GM13976 (cell line): ENCODE measurements around the gene ENTPD8.
A peak's percentile ranks its signal among the peaks of the same experiment; 100 is the strongest.

Experiments used
- DNase-seq: peaks from one replicate; pipeline ENCODE4 v3.0.0; 2012; ENCODE audit warnings: low spot score
- in situ Hi-C: fragments of 300-500 bp; cut with MboI; formaldehyde crosslinking; loops from one replicate; pipeline ENCODE4 v1.12.0; 2022; ENCODE audit warnings: low sequenced_read_pairs, mixed read lengths, inconsistent platforms; ENCODE audit not compliant: unreplicated experiment
- TF ChIP-seq, protein P1 (sequence below): IDR thresholded peaks from 2 replicates; pipeline ENCODE4 v1.5.1; 2012; ENCODE audit warnings: borderline replicate concordance, mild to moderate bottlenecking; ENCODE audit not compliant: insufficient read depth; ENCODE audit errors: extremely low read depth, missing control alignments, control extremely low read depth

The ENTPD8 gene

DNA sequence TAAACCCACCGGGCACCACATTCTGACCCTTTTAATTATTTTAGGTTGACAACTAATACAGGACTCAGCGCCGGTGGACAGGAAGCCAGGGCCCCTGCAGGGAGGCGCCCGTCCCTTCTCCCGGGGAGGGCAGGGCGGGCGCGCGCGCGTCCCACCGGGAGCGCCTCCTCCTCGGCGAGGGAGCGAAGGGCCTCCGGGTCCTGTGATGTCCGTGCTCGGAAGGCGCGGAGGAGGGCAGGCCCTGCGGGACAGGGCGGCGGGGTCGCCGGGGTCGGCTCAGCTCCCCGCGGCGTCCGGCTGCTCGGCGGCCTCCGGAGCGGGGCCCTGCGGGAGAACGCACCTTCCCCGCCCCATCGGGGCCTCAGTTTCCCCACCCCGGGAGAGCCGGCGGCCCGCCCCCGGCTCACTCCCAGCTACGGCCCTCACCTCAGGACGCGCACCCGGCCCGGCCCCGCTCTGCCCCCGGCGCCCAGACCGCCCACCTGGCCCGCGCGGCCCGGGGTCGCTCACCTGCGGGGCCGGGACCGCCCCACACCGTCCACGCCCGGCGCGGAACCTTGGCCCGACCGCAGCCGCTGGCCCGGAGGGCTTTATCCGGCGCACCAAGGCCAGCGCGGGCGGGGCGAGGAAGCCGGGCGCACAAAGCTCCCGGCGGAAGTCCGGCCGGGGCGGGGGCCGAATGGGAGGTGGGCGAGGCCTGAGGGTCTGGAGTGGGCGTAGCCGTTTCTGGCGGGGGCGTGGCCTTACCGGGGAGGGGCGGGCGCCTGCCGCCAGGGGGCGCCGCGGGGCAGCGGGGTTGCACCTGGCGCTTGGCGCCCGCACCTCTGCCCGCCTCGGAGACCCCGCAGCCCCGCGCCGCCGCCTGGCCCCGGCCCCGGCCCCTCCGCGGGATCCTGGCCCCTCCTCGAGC, 18.3 kb downstream of the ENTPD8 start, which contains the start of the genes EXD3 and NOXA1:
Gene EXD3, minus strand, starts transcription at position 559 of the 910 bp plus-strand sequence. CDS start 27,805 bp downstream, outside the sequence.
Gene NOXA1, plus strand, starts transcription at position 790 of the 910 bp plus-strand sequence. CDS start 137 bp downstream, outside the sequence.
- DNase-seq: peak; percentile 99
- TF ChIP-seq, protein P1, sequence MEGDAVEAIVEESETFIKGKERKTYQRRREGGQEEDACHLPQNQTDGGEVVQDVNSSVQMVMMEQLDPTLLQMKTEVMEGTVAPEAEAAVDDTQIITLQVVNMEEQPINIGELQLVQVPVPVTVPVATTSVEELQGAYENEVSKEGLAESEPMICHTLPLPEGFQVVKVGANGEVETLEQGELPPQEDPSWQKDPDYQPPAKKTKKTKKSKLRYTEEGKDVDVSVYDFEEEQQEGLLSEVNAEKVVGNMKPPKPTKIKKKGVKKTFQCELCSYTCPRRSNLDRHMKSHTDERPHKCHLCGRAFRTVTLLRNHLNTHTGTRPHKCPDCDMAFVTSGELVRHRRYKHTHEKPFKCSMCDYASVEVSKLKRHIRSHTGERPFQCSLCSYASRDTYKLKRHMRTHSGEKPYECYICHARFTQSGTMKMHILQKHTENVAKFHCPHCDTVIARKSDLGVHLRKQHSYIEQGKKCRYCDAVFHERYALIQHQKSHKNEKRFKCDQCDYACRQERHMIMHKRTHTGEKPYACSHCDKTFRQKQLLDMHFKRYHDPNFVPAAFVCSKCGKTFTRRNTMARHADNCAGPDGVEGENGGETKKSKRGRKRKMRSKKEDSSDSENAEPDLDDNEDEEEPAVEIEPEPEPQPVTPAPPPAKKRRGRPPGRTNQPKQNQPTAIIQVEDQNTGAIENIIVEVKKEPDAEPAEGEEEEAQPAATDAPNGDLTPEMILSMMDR: peak; percentile 77
- in situ Hi-C loops: no loop called here

- no peak for DNase-seq
- in situ Hi-C loops: no loop called here
- TF ChIP-seq, protein P1: no peak
Measured at GRCh38 chr9:137421838-137422603, 19.1 kb downstream of the ENTPD8 start.

DNA sequence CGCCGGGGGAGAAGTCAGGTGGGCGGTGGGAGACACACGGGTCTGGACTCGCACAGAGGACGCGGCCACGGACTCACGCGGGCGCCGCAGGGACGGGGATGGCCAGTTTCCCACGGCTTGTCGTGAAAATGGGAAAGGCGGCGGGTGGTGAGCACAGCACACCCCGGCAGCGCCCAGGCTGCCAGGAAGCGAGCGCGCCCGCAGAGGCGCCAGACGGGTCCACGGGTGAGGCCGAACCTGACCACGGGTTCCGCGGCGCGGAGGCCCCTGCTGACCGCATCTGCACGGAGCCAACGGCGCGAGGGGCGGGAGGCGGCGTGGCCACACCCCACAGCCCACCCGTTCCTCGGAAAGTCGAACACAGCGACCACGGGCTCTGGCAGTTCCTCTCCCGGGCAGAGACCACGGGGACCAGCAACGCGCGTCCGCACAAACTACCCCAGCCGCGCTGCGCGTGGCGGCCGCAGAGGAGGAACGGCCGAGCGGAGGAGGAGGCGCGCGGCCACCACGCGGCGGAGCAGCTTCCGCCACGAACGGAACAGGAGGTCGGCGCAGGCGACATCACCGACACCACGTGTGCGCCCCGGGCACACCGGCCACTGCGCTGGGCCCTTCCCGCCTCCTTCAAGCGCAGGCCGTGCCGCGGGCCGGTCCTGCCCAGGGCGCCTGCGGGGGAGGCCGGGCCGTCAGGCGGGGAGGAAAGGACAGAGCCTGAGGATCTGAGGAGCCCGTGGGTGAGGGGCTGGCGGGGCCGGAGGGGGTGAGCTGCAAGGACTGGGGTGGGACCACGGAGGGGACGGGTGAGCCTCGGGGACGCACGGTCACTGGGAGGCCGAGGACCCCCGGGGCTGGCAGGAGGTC, 23.8 kb downstream of the ENTPD8 start:
- no peak for DNase-seq
- in situ Hi-C loops: no loop called here
- TF ChIP-seq, protein P1: no peak

- in situ Hi-C loops: no loop called here
- TF ChIP-seq, protein P1: no peak
- no peak for DNase-seq
Measured at GRCh38 chr9:137416563-137417151, 24.5 kb downstream of the ENTPD8 start.

GRCh38 chr9:137416006-137416562, 25.1 kb downstream of the ENTPD8 start:
- TF ChIP-seq, protein P1: no peak
- DNase-seq: no peak
- in situ Hi-C loops: no loop called here
